Measurements from ENCODE around the gene FAM83D. TPM values are rescaled to one million over a fixed set of nuclear protein-coding genes. Genes with fewer than 3 reads are reported as not detected.

Gene FAM83D
- total and polyA plus RNA-seq, 7 donors: 1.2 to 291 (median 14.9) TPM

DNA sequence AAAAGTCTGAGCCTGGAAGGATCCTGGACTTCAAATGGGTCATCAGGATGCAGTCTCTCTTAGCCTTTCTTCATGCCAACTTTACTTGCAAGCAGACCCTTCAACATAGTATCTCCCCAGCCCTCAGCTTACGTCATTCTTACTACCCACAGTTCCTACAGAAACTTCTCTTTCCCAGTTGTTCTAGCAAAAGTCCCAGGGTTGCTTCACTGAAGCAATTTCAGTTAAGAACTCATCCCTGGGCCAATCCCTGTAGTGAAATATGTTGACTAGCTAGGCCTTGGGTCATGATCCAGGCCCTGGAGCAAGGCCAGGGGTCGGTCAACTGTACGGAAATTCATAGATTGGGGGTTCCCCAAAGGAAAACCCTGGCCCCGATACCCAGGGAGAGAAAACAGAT lies 8.6 kb upstream of the FAM83D start:
- H3K27ac ChIP-seq: no peak overlapping the region
- no peak overlapping the region for H3K4me3 ChIP-seq
- no peak for TF ChIP-seq EP300 (IDR thresholded peaks at IDR 0.05)
- H3K36me3 ChIP-seq: no peaks in the 10 kb centered on the region
- WGBS, 2 donors: 91 to 92% methylated on average over 4 of the region's 4 CpGs
- no peak for DNase-seq
- no peaks in the 10 kb centered on the region for H3K27me3 ChIP-seq
- intact Hi-C loops (cut with DNase I): no loop called here
- H3K4me1 ChIP-seq: no peaks in the 10 kb centered on the region
- H3K9me3 ChIP-seq: no peaks in the 10 kb centered on the region

DNA sequence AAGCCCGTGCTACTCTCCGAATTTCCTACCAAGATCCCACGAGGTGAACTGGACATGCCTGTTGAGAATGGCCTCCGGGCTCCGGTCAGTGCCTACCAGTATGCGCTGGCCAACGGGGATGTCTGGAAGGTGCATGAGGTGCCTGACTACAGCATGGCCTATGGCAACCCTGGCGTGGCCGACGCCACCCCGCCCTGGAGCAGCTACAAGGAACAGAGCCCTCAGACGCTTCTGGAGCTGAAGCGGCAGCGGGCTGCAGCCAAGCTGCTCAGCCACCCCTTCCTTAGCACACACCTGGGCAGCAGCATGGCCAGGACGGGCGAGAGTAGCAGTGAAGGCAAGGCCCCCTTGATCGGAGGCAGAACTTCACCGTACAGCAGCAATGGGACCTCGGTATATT lies 8.0 kb upstream of the FAM83D start:
- intact Hi-C loops (cut with DNase I): no loop called here
- DNase-seq: no peak
- Histone ChIP-seq H3K36me3 (no peaks in the 10 kb centered on the region), H3K4me3 (no peak overlapping the region), H3K4me1 (no peaks in the 10 kb centered on the region), H3K27me3 (no peaks in the 10 kb centered on the region), H3K27ac (no peak overlapping the region), H3K9me3 (no peaks in the 10 kb centered on the region)
- WGBS, 2 donors: 95% methylated on average over 19 of the region's 19 CpGs
- TF ChIP-seq POLR2A (IDR thresholded peaks at IDR 0.05) (no peak), EP300 (IDR thresholded peaks at IDR 0.05) (no peak), POLR2AphosphoS5 (IDR thresholded peaks at IDR 0.05) (no peak)
- TF ChIP-seq, protein P1, sequence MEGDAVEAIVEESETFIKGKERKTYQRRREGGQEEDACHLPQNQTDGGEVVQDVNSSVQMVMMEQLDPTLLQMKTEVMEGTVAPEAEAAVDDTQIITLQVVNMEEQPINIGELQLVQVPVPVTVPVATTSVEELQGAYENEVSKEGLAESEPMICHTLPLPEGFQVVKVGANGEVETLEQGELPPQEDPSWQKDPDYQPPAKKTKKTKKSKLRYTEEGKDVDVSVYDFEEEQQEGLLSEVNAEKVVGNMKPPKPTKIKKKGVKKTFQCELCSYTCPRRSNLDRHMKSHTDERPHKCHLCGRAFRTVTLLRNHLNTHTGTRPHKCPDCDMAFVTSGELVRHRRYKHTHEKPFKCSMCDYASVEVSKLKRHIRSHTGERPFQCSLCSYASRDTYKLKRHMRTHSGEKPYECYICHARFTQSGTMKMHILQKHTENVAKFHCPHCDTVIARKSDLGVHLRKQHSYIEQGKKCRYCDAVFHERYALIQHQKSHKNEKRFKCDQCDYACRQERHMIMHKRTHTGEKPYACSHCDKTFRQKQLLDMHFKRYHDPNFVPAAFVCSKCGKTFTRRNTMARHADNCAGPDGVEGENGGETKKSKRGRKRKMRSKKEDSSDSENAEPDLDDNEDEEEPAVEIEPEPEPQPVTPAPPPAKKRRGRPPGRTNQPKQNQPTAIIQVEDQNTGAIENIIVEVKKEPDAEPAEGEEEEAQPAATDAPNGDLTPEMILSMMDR (IDR thresholded peaks at IDR 0.05): no peak

DNA sequence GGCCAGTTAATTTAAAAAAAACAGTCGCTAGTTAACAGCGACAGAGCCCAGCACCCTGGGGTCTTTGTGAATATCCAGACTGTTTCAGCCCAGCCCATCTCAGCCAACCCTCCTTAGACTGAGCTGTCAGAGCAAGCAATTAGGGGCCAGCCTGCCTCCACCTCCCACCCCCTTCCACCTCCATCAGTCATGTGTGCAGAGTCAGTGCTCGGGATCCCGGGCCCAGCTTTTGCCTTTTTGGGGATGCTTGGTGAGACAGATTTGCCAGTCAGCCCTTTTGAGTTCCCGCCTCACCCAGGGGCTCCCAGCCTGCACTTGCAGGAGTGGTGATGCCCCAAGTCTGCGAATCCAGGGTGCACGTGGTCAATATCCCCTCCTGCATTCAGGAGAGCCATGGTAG lies 6.5 kb upstream of the FAM83D start:
- intact Hi-C loops (cut with DNase I): loop anchor here (10.0 kb wide), 1 partner anchor 165 kb away; no protein-coding TSS in a partner anchor
- WGBS, 2 donors: 86 to 87% methylated on average over 7 of the region's 7 CpGs

DNA sequence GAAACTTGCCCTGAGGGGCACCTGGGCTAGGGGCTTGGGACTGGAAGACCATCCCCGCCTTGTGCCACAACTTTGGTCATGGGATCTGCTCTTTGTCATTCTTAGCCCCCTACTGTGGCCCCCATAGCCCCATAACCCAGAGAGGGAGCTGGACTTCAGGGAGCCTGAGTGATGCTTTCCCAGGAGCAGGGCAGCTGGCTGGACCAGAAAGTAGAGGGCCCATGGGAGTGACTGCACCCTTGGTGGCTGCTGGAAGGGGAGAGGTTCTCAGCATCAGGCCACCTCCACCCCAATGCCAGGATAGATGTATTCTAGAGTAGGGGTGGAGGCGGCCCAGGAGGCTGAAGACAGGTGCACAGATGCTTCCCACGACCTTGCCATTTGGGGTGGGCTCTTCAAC lies 5.8 kb upstream of the FAM83D start:
- no peak overlapping the region for H3K27ac ChIP-seq
- WGBS, 2 donors: 71 to 89% methylated on average over 3 of the region's 3 CpGs
- intact Hi-C loops (cut with DNase I): loop anchor here (10.0 kb wide), 1 partner anchor 164 kb away; no protein-coding TSS in a partner anchor

More for the DNA sequence above, 6.5 kb upstream of the FAM83D start:
- H3K36me3 ChIP-seq: no peaks in the 10 kb centered on the region
- H3K4me3 ChIP-seq: no peak overlapping the region
- H3K9me3 ChIP-seq: no peaks in the 10 kb centered on the region
- no peaks in the 10 kb centered on the region for H3K4me1 ChIP-seq
- TF ChIP-seq, protein P1 (IDR thresholded peaks at IDR 0.05): no peak
- TF ChIP-seq POLR2A (IDR thresholded peaks at IDR 0.05): no peak
- DNase-seq: no peak
- H3K27ac ChIP-seq: no peak overlapping the region
- H3K27me3 ChIP-seq: no peaks in the 10 kb centered on the region

DNA sequence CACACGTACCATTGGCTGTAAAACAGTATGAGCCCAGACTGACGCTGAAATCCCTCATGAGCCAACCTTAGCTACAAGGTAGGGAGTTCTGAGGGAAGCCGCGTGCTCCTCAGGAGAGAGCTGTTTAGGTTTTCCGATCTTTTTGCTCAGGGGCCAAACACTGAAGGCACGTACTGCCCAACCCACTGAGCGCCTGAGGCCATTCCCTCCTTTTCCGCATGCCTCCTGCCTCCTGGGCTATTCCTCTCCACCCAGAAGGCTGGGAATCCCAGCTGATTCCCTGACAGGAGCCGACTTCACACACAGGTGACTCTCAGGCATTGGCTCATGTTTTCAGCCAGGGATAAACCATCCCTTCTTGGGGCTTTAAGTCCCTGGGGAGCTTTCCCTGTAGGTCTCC lies 5.4 kb upstream of the FAM83D start:
- TF ChIP-seq, protein P1 (IDR thresholded peaks at IDR 0.05): no peak
- no peak for TF ChIP-seq POLR2AphosphoS5 (IDR thresholded peaks at IDR 0.05)
- no peak for TF ChIP-seq POLR2A (IDR thresholded peaks at IDR 0.05)
- no peak for TF ChIP-seq EP300 (IDR thresholded peaks at IDR 0.05)
- Histone ChIP-seq H3K27ac (no peak overlapping the region), H3K4me1 (no peaks in the 10 kb centered on the region), H3K4me3 (no peak overlapping the region), H3K9me3 (no peaks in the 10 kb centered on the region), H3K36me3 (no peaks in the 10 kb centered on the region), H3K27me3 (no peaks in the 10 kb centered on the region)
- intact Hi-C loops (cut with DNase I): loop anchor here (10.0 kb wide), 1 partner anchor 164 kb away; no protein-coding TSS in a partner anchor
- WGBS, 2 donors: 83 to 90% methylated on average over 9 of the region's 9 CpGs
- DNase-seq: no peak

More for the DNA sequence above, 5.8 kb upstream of the FAM83D start:
- TF ChIP-seq POLR2AphosphoS5 (IDR thresholded peaks at IDR 0.05) (no peak), POLR2A (IDR thresholded peaks at IDR 0.05) (no peak), EP300 (IDR thresholded peaks at IDR 0.05) (no peak)
- TF ChIP-seq, protein P1 (IDR thresholded peaks at IDR 0.05): no peak
- Histone ChIP-seq H3K4me1 (no peaks in the 10 kb centered on the region), H3K9me3 (no peaks in the 10 kb centered on the region), H3K4me3 (no peak overlapping the region), H3K27me3 (no peaks in the 10 kb centered on the region), H3K36me3 (no peaks in the 10 kb centered on the region)
- no peak for DNase-seq

All from sigmoid colon (tissue), 7 donors.